Cerebellar nuclear complex (tissue), 1 donor: ENCODE results near the gene FASTKD1.
"Not testable (repeated sequence)": the region's sequence is repeated elsewhere in the genome, so short reads cannot be mapped to it uniquely, and the experiment has no call there.

Source experiments
- DNase-seq, 2 experiments: peaks; one replicate each; lab custom pipeline; 2025; lab: John Stamatoyannopoulos, UW

FASTKD1 gene

DNA sequence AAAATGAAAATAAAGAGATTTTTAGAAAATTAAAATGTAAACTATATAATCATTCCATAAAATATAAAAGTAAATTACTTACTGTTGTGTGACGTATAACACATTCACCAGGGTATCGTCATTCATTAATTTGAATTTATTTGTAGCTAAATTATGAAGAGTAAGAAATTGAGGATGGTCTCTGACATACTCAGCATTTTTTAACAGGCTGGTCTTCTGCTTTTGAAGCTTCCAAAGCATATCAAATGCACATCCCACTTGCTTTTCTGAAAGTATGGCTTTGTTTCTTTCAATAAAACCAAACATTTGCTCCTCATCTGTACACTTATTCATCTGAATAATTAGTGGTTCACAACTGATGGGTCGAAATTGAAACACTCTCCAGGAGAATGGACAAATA is 2.1 kb downstream of the FASTKD1 start:
- no peak for DNase-seq

DNA sequence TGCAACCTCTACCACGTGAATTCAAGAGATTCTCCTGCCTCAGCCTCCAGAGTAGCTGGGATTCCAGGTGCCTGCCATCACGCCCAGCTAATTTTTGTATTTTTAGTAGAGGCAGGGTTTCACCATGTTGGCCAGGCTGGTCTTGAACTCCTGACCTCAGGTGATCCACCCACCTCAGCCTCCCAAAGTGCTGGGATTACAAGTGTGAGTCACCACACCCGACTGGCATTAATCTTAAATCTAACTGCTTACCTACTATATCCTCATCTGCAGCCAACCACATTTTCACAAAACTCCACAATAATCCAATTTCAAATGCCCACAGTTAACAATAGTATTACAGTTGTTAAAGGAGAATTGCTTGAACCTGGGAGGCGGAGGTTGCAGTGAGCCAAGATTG is 2.9 kb downstream of the FASTKD1 start:
- not testable (repeated sequence) for DNase-seq

DNA sequence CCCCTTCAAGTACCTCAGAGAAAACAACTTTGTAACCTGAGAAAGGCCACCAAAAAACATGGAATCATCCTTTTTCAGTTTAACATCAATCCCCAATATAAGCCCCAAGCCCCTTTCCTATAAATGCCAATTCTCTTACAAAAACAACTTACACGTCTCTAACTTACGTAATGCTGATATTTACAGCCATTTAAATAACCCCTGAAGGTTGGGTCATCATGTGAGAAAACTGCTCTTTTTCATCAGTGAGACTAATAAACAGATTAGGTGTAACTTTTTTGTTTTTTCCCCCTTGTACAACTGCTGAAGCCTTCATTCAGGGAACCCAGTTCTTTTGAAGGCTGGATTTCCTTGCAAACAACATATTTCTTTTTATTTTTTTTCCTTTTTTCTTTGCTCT is 3.7 kb downstream of the FASTKD1 start:
- no peak for DNase-seq

DNA sequence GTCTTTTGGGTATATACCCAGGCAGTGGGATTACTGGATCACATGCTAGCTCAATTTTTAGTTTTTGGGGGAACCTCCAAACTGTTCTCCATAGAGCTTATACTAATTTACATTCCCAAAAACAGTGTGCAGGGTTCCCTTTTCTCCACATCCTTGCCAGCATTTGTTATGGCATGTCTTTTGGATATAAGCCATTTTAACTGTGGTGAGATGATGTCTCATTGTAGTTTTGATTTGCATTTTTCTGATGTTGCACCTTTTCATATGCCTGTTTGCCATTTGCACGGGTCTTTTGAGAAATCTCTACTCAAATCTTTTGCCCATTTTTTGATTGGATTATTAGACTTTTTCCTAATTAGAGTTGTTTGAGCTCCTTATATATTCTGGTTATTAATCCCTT is 8.0 kb downstream of the FASTKD1 start:
- DNase-seq = no peak

- no peak for DNase-seq
Measured at GRCh38 chr2:169562519-169562918, 11.1 kb downstream of the FASTKD1 start.

- DNase-seq = not testable (repeated sequence)
Measured at GRCh38 chr2:169562084-169562483, 11.6 kb downstream of the FASTKD1 start.

GRCh38 chr2:169561364-169561763 is 12.3 kb downstream of the FASTKD1 start:
- DNase-seq = no peak

DNA sequence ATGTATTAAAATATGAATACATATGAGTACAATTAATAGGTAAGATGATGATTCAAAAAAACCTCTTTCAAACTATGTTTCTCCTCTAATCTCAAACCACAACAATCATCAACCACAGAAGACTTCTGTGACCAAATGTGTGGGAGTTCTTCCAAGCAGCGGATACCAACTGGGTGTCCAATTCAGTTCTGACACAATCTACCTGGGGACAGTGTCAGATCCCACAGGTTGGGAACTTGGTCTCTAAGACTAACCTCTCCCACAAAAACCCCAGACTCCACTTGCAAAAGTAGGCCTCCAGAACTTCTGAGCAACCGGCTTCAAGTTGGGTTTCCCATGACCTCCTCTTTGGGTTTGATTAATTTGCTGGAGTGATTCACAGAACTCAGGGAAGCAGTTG is 26.9 kb downstream of the FASTKD1 start:
- no peak for DNase-seq

DNA sequence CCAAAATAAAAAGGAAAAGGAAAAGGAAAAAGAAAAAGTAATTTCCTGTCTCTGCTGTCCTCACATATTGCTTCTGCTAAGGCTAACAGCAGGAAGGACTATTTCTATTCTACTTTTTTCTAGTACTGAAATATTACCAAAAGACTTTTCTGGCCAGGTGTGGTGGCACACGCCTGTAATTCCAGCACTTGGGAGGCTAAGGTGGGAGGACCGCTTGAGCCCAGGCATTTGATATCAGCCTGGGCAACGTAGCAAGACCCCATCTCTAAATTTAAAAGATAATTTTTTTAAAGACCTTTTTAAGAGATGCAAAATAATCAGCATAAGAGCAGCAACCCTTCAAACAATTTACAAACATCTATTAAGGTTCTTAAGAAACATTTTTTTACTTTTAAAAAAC is 31.2 kb downstream of the FASTKD1 start:
- DNase-seq = no peak

- DNase-seq = no peak
Measured at GRCh38 chr2:169540146-169540545, 33.5 kb downstream of the FASTKD1 start.

DNA sequence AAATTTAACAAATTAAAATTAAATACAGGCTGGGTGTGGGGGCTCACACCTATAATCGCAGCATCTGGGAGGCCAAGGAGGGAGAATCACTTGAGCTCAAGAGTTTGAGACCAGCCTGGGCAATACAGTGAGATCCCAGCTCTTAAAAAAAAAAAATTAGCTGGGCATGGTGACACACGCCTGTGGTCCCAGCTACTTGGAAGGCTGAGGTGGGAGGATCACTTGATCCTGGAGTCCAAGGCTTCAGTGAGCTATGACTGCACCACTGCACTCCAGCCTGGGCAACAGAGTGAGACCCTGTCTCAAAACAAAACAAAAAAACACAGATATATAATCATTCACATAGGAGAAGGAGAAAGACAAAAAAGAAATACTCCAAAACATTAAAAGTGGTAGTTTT is 34.2 kb downstream of the FASTKD1 start:
- not testable (repeated sequence) for DNase-seq

- DNase-seq = no peak
Measured at GRCh38 chr2:169528271-169528701, 45.4 kb downstream of the FASTKD1 start.

DNA sequence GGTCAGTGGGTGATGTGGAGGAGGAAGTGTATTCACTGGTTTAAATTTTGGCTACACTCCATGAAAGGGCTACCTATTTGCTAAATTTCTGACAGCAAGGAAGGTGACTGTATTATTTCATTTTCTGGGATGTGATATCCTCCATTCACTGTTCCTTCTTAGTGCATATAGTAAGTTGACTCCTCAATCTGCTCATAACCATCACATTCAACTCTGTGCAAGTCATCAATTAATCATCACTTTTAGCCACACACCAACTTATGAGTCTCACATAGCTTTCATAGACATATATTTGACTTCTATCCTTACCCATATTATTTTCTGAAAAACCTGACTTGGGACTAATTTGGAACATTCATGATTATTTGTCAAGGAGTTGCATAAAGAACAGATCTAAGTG is 47.2 kb downstream of the FASTKD1 start:
- no peak for DNase-seq

DNA sequence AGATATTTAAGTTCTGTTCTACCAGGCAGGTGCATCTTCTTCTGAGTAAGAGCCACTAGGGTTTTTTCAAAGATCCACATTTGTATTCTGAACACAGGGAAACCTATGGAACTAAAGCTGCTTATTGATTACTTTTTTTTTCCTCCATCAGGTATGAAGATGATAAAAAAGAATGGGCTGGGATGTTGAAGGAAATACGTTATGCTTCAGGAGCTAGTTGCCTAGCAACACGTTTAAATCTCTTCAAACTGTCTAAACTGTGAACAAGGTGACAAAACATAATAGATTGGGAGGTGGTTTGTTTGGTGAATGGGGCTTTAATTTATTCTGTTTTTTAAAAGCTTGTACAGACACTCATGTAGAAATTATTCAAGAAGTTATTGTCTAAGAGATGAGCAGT is 48.2 kb downstream of the FASTKD1 start:
- DNase-seq = no peak

DNA sequence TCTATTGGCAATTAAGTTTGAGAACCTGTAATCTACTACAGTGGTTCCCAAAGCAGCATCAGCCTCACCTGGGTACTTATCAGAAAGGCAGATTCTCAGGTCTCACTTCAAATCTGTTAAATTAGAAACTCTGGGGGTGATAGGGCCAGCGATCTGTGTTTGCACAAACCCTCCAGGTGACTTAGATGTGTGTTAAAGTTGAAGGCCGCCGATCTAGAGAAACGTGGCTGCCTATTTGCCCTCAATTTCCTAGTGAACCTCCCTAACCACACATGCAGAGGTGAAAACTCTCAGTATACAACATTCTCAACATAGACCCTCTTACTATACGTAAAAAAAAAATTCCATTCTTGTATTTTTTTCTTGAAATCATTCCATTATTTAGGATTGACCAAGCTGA is 50.0 kb downstream of the FASTKD1 start:
- no peak for DNase-seq

- DNase-seq = no peak
Measured at GRCh38 chr2:169520896-169521295, 52.8 kb downstream of the FASTKD1 start.

DNA sequence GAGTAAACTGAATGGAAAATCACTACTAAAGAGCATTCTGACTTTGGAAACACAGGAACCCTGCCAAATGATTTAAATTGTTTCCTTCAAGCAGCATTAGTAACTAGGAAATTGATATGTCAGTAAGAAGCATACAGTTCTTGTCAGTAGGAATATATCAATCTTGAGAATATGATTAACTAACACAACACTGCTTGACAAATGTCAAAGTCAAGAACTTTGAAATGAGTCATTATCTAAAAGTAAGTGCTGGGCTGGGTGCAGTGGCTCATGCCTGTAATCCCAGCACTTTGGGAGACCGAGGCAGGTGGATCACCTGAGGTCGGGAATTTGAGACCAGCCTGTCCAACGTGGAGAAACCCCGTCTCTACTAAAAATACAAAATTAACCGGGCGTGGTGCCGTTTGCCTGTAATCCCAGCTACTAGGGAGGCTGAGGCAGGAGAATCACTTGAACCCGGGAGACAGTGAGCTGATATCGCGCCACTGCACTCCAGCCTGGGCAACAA is 57.1 kb downstream of the FASTKD1 start:
- DNase-seq = not testable (repeated sequence)

- not testable (repeated sequence) for DNase-seq
Measured at GRCh38 chr2:169514758-169515157, 58.9 kb downstream of the FASTKD1 start.

DNA sequence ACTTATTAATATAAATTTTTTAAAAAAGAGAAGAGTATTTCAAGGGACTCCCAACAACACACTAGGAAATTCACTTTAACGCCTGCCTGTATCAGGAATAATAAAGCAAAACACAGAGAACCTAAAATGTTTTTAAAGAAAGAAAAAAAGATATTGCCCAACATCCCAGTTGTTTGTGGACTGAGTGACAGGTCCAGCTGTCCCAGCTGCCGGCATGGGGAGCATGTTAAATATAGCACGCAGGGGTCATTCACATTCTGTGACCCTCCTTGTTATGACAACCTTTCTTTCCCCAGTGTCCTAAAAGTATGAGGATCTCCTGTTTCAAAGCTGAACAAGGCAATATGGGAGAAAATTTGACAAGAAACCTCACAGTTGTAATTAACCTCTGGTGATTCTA is 59.7 kb downstream of the FASTKD1 start:
- no peak for DNase-seq

DNA sequence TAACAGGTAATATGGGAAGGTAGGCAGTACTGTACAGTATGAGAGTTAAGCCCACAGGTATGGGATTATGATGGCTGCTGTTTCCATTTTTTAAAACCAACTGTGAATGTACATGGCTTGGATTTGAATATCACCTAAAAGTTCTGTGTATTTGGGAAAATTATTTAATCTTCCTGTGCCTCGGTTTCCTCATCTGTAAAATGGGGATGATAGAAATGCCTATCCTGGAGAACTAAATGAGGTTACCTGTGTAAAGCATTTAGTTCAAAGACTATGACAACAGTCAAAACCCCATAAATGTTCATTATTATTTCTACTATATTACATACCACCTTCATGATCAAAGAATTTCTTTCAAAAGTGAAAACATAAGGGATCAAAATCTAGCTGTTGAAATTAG is 60.6 kb downstream of the FASTKD1 start:
- no peak for DNase-seq

DNA sequence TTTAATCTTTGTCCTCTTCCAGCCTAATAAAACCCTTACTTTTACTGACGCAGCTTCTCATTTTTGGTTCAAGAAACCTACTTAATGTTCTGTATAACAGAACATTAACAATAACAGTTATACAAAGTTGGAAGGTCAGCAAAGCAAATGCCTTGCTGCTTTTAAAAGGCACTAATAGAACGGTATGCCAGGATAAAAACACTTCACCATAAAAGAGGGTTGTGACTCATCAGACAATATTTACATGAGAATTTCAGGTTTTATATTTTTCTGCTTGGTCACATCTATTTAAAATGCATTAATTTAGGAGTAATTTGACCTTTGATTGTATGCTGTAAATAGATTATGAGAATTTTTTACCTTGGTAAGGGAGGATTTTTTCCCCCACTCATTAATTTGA is 61.1 kb downstream of the FASTKD1 start:
- DNase-seq = no peak

DNA sequence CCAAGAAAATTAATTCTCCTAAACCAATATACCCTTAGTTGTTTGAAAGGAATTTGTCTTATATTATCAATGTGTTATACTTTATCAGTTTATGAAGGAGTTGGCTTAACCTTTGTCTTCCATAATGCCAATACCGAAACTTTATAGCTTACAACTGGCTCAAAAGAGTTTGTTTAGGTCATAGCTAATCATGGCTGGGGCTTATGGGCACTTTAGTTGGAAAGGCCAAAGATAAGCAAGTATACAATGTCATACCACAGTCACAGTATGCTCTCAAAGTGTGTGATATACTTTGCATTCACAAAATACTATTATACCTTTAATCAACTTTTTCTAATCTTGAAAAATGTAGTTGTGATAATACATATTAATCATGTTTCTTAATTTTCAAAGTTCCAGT is 61.8 kb downstream of the FASTKD1 start:
- no peak for DNase-seq

GRCh38 chr2:169510496-169510895 is 63.2 kb downstream of the FASTKD1 start:
- DNase-seq = no peak

GRCh38 chr2:169509955-169510354 is 63.7 kb downstream of the FASTKD1 start:
- DNase-seq = no peak
